HepG2 (cell line): ENCODE data around the gene PCDHGA7.

Source experiments
- FOXC1 ChIP-seq: sonication (generic); formaldehyde crosslinking; IDR thresholded peaks from 2 replicates; pipeline ENCODE4 v1.8.0; 2022; ENCODE audit warnings: mild to moderate bottlenecking, missing genetic modification reagents, borderline replicate concordance
- POLR2A ChIP-seq, 2 experiments: IDR thresholded peaks; 2 replicates each; pipeline ENCODE4 v1.6.1; 2011; ENCODE audit warnings: low read depth in 2 of 2, low read length in 2 of 2, mild to moderate bottlenecking in 1 of 2, moderate library complexity in 1 of 2; ENCODE audit not compliant: insufficient read depth in 1 of 2
- RAD21 ChIP-seq: fragments of 450-650 bp; formaldehyde crosslinking; IDR thresholded peaks from 2 replicates; pipeline ENCODE4 v1.5.0; 2020; ENCODE audit warnings: mild to moderate bottlenecking
- SIN3A ChIP-seq: IDR thresholded peaks from 2 replicates; pipeline ENCODE4 v1.6.1; 2011; ENCODE audit warnings: low read depth, mild to moderate bottlenecking, control low read depth, low read length, borderline replicate concordance
- SMYD3 ChIP-seq: sonication (generic); formaldehyde crosslinking; IDR thresholded peaks from 2 replicates; pipeline ENCODE4 v1.8.1; 2023; ENCODE audit warnings: mild to moderate bottlenecking, missing genetic modification reagents
- SNAI1 ChIP-seq: sonication (generic); formaldehyde crosslinking; IDR thresholded peaks from 2 replicates; pipeline ENCODE4 v1.5.0; 2020; ENCODE audit warnings: mild to moderate bottlenecking, missing genetic modification reagents, borderline replicate concordance
- SUZ12 ChIP-seq: fragments of 150-350 bp; IDR thresholded peaks from 2 replicates; pipeline ENCODE4 v1.6.1; 2014; ENCODE audit warnings: low read depth, low read length
- ZNF331 ChIP-seq: sonication (generic); formaldehyde crosslinking; IDR thresholded peaks from 2 replicates; pipeline ENCODE4 v1.4.0; 2020; ENCODE audit warnings: missing genetic modification reagents
- ZNF737 ChIP-seq: sonication (generic); formaldehyde crosslinking; IDR thresholded peaks from 2 replicates; pipeline ENCODE4 v1.5.0; 2020; ENCODE audit warnings: missing genetic modification reagents, mild to moderate bottlenecking, borderline replicate concordance
- TF ChIP-seq, protein P1 (sequence below), 2 experiments: sonication (generic) in 1 of 2; formaldehyde crosslinking in 1 of 2; IDR thresholded peaks; 2 replicates each; pipeline versions ENCODE4 v1.5.1 to v1.6.1; 2011 to 2020; ENCODE audit warnings: borderline replicate concordance in 1 of 2, low read depth in 1 of 2, low read length in 1 of 2, mild to moderate bottlenecking in 1 of 2, missing genetic modification reagents in 1 of 2, moderate library complexity in 1 of 2
- TF ChIP-seq, protein P2 (sequence below): sonication (generic); formaldehyde crosslinking; IDR thresholded peaks from 2 replicates; pipeline ENCODE4 v1.4.0; 2020; ENCODE audit warnings: missing genetic modification reagents
- TF ChIP-seq, protein P3 (sequence below): sonication (generic); formaldehyde crosslinking; IDR thresholded peaks from 2 replicates; pipeline ENCODE4 v1.5.0; 2020; ENCODE audit warnings: mild to moderate bottlenecking, missing genetic modification reagents, moderate library complexity
- TF ChIP-seq, protein P4 (sequence below): conservative IDR thresholded peaks from 2 replicates; pipeline ENCODE4 v1.6.1; 2018; ENCODE audit warnings: missing genetic modification reagents

DNA sequence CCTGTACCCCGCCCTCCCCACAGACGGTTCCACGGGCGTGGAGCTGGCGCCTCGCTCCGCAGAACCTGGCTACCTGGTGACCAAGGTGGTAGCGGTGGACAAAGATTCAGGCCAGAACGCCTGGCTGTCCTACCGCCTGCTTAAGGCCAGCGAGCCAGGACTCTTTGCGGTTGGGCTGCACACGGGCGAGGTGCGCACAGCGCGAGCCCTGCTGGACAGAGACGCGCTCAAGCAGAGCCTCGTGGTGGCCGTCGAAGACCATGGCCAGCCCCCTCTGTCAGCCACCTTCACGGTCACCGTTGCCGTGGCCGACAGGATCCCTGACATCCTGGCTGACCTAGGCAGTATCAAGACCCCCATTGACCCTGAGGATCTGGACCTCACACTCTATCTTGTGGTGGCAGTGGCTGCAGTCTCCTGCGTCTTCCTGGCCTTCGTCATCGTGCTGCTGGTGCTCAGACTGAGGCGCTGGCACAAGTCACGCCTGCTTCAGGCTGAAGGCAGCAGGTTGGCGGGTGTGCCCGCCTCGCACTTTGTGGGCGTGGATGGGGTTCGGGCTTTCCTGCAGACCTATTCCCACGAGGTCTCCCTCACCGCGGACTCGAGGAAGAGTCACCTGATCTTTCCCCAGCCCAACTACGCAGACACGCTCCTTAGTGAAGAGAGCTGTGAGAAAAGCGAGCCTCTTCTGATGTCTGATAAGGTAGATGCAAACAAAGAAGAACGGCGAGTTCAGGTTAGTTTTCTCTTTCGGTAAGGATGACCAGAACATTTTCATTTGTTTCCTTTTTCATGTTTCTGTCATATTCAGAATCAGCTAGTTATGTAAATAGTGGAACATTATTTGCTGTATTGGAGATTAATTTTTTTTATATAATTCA, 16.3 kb upstream of the PCDHGA7 start:
- no peak for TF ChIP-seq ZNF331 (CRISPR knock-in tag)
- TF ChIP-seq, protein P1, sequence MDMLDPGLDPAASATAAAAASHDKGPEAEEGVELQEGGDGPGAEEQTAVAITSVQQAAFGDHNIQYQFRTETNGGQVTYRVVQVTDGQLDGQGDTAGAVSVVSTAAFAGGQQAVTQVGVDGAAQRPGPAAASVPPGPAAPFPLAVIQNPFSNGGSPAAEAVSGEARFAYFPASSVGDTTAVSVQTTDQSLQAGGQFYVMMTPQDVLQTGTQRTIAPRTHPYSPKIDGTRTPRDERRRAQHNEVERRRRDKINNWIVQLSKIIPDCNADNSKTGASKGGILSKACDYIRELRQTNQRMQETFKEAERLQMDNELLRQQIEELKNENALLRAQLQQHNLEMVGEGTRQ (IDR thresholded peaks at IDR 0.05; ENCODE audit: low read depth, low read length): no peak
- TF ChIP-seq, protein P1 (CRISPR knock-in tag; IDR thresholded peaks at IDR 0.05; ENCODE audit: borderline replicate concordance): no peak
- TF ChIP-seq, protein P2, sequence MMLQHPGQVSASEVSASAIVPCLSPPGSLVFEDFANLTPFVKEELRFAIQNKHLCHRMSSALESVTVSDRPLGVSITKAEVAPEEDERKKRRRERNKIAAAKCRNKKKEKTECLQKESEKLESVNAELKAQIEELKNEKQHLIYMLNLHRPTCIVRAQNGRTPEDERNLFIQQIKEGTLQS: no peak
- TF ChIP-seq, protein P3, sequence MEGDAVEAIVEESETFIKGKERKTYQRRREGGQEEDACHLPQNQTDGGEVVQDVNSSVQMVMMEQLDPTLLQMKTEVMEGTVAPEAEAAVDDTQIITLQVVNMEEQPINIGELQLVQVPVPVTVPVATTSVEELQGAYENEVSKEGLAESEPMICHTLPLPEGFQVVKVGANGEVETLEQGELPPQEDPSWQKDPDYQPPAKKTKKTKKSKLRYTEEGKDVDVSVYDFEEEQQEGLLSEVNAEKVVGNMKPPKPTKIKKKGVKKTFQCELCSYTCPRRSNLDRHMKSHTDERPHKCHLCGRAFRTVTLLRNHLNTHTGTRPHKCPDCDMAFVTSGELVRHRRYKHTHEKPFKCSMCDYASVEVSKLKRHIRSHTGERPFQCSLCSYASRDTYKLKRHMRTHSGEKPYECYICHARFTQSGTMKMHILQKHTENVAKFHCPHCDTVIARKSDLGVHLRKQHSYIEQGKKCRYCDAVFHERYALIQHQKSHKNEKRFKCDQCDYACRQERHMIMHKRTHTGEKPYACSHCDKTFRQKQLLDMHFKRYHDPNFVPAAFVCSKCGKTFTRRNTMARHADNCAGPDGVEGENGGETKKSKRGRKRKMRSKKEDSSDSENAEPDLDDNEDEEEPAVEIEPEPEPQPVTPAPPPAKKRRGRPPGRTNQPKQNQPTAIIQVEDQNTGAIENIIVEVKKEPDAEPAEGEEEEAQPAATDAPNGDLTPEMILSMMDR (CRISPR knock-in tag): no peak
- TF ChIP-seq POLR2A (IDR thresholded peaks at IDR 0.05; ENCODE audit: insufficient read depth in 1 of 2, low read depth in 2 of 2, low read length in 2 of 2): no peak
- TF ChIP-seq ZNF737 (CRISPR knock-in tag): no peak
- TF ChIP-seq, protein P4, sequence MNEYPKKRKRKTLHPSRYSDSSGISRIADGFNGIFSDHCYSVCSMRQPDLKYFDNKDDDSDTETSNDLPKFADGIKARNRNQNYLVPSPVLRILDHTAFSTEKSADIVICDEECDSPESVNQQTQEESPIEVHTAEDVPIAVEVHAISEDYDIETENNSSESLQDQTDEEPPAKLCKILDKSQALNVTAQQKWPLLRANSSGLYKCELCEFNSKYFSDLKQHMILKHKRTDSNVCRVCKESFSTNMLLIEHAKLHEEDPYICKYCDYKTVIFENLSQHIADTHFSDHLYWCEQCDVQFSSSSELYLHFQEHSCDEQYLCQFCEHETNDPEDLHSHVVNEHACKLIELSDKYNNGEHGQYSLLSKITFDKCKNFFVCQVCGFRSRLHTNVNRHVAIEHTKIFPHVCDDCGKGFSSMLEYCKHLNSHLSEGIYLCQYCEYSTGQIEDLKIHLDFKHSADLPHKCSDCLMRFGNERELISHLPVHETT: no peak
- TF ChIP-seq RAD21 (CRISPR knock-in tag): no peak
- TF ChIP-seq SNAI1 (CRISPR knock-in tag): no peak
- no peak for TF ChIP-seq FOXC1
- TF ChIP-seq SIN3A: no peak
- no peak for TF ChIP-seq SMYD3
- no peak for TF ChIP-seq SUZ12
